GM19238 (cell line): Measurements from ENCODE around the gene LYSMD1.
A peak's percentile ranks its signal among the peaks of the same experiment; 100 is the strongest.
"Not testable (repeated sequence)": the region's sequence is repeated elsewhere in the genome, so short reads cannot be mapped to it uniquely, and the experiment has no call there.

ENCODE experiments used
- DNase-seq: peaks from one replicate; pipeline ENCODE4 v3.0.0; 2011; ENCODE audit warnings: low spot score; ENCODE audit not compliant: insufficient read length

Gene LYSMD1, protein sequence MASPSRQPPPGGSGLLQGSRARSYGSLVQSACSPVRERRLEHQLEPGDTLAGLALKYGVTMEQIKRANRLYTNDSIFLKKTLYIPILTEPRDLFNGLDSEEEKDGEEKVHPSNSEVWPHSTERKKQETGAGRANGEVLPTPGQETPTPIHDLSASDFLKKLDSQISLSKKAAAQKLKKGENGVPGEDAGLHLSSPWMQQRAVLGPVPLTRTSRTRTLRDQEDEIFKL

DNA sequence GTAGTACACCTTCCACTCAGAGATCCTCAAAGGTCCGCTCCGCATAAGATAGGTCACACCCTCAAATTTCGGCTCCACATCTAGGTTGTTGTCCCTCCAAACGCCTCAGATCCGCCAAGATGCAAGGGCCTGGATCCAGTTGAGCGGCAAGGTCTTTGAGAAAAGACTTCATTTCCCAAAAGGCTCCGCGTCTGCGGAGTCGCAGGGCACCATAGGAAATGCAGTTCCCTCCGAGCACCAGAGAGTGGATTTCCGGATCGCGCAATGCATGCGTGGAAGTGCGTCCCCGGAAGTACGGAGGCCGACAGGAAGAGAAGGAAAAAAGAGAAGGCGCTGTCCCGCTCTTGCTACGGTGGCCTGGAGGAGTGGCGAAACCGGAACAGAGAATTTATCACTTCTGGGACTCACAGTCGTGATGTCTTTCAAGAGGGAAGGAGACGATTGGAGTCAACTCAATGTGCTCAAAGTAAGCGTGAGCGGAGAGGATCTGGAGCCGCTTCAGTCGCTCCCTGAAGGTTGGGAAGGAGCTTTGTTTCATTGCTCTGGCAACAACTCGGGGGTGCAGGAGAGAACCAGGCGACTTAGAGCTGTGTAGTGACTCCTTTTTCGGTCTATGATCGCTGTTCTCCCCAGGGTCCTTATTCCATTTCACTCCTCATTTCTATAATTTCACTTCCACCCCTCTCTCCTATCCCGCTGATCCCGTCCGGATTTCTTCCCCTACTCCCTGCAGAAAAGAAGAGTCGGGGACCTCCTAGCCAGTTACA, at the start of gene LYSMD1, which contains the start of gene SCNM1:
Gene LYSMD1 (minus strand): TSS at position 165 of the 767 bp plus-strand sequence. CDS start 644 bp downstream, outside the sequence.
Gene SCNM1 (plus strand): TSS at position 407 of the 767 bp plus-strand sequence. CDS start 9 bp downstream, at position 416.
- DNase-seq: peak; percentile 91

DNA sequence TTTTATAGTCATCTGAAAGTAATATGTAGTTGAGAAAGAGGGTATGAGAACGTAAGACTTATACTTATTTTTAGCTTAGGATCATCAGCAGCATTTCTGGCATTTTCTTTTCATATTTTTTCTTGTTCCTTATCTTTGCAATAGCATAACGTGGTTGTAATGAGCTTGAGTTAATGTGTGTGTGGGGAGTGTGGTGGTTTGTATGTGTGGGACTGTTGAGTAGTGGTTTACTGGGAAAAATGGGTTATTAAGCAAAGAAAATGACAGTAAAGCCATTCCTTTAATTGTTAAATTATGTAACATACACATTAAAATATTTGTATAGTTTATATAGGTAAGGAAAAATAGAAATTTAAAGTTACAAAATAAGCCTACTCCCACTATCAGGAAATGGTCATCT, 47.9 kb upstream of the LYSMD1 start:
- no peak for DNase-seq

DNA sequence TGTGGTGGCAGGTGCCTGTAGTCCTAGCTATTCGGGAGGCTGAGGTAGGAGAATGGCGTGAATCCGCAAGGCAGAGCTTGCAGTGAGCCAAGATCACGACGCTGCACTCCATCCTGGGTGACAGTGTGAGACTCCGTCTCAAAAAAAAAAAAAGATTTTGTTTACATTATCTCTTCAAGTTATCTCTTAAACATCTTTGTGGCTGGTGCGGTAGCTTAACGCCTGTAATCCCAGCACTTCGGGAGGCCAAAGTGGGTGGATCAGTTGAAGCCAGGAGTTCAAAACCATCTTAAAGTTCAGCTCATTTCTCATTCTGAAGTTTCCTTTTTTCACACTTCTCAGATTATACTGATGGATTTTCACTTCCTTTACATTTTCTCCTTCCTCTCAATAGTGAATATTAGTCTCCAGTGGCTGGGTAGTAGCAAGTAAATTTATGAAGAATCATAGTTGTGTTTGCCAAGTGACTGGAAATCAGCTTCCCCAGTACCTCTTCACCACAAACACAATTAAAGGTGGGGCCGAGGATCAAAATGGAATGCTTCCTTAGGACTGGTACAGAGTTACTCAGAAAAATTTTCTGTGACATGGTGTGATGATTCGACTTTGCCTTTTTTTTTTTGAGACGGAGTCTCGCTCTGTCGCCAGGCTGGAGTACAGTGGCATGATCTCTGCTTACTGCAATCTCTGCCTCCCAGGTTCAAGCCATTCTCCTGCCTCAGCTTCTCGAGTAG, 46.4 kb upstream of the LYSMD1 start:
- DNase-seq: no peak

DNA sequence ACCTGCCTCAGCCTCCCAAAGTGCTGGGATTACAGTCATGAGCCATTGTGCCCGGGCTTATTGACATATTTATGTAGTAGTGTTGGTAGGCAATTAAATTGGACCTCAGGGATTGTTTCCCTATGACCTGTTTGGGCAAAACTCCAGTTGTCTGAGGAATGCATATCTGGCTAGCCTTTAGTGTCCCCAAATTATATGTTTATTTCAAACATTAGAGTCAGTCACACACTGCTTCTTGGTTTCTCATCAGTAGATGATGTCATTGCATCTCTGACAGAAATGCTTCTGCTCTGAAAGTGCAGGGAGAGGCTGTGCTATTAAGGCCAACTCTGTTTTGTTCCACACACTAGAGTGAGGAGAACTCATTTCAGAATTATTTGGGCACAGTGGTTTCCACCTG, 45.1 kb upstream of the LYSMD1 start:
- DNase-seq: no peak

DNA sequence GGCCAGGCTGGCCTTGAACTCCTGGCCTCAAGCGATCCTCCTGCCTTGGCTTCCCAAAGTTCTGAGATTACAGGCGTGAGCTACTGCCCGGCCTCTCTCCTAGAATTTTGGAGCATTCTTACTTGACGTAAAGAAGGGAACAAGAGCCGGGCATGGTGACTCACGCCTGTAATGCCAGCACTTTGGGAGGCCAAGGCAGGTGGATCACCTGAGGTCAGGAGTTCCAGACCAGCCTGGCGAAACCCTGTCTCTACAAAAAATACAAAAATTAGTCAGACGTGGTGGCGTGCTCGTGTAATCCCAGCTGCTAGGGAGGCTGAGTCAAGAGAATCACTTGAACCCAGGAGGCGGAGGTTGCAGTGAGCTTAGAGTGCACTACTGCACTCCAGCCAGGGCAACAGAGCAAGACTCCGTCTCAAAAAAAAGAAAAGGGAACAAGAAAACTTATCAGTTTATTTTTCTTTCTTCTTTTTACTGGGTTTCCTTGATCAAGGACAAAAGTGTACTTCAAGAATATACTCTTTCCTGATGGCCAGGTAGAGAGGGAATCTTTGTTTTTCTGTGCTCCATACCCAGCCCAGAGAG, 39.8 kb upstream of the LYSMD1 start:
- not testable (repeated sequence) for DNase-seq

DNA sequence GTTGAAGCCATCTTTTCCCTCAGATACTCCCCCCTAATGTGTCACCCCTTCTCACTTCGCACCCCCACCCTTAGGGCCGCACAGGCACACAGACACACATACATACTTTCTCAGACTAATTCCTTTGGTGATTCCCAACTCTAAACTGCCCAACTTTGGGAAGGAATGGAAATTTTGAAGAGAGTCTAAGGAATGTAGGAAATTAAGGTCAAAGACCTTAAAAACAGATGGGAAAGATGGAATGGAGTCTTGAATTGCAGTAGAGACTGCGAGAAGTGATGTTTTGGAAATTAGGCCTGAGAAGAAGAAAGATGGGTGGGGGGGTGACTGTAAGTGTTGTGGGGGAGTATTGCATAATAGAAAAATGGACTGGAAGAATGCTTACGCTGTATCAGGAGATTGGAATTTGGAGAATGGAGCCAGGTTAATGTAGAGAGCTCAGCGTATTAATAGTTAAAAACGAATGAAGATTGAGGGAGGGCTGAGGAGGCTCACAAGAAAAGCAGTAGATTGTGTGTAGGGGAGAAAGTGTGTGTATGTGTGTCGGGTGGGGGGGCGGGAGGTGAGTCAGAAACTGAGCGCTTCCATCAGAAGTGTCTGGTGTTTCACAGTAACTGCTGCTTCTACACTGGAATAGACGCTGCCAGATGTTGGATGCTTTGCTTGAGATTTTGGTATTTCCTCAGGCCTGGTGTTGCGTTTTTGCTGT, 34.3 kb upstream of the LYSMD1 start:
- no peak for DNase-seq

DNA sequence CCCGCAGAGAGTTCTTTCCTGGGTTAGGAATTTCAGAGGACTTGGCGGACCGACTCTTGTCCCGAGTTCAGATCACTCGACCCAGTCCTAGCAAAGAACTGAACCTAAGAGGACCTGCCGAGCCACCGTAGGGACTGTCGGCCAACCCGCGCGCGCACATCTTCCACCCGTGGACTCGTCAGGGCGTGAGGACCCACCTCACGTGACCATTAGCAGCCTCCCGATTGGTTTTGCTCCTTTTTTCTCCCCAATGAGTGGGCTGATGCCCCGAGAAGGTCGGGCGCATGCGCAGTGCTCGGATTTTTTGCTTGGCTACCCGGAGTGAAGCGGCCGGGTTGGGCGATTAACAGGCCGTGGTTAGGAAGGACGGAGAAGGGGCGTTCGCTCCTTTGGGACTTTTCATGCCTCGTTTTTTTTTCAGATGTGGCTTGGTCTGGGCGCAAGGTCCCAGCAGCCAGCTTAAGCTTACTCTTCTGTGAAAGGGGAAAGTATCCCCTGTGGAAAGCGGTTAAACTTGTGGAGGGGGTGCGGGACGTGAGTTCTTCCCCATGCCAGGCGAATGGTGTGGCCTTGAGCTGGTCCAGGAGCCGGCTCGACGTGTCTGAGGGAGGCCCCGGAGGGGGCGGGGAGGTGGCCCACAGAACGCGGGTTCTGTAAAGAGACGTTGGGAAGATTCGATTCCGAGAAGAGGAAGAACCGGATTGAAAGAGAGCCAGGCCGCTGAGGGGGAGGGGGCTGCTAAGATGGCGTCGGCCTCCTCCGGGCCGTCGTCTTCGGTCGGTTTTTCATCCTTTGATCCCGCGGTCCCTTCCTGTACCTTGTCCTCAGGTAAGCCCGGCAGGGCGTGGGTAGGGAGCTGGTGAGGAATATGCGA, 32.8 kb upstream of the LYSMD1 start, which contains the start of gene PIP5K1A:
Gene PIP5K1A (plus strand): TSS at position 299 of the 874 bp plus-strand sequence. CDS start 445 bp downstream, at position 744.
- peak; percentile 98 for DNase-seq

DNA sequence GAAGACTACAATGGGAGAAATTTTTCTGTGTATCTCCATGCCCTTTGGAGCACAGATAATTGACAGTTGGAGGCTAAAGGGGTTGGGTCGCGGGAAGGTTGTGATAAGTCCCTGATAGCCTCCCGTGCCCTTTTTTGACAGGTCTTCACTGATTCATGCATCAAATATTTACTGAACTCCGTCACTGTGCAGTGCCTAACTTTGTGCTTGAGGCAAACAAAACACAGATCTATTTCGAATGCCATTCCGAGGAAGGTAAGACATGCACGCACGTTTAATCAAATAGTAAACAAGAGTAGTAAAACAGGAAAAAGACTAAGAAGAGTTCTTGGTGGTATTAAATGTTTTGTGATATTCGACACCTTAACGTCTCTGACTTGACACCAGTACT, 32.2 kb upstream of the LYSMD1 start:
- no peak for DNase-seq

DNA sequence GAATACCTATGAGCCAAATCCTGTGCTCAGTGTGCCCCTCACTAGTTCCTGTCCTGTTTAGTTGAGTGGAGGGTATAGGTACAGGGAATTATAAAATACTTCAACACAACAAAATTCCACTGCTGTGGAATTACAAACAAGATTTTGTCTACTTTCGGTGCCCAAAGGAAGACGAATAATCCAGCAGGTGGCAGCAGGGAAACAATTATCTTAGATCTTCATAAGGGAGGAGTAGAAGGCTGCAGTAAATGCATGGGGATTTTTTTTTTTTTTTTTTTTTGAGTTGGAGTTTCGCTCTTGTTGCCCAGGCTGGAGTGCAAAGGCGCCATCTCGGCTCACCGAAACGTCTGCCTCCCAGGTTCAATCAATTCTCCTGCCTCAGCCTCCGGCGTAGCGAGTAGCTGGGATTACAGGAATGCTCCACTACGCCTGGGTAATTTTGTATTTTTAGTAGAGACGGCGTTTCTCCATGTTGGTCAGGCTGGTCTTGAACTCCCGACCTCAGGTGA, 30.6 kb upstream of the LYSMD1 start:
- no peak for DNase-seq

DNA sequence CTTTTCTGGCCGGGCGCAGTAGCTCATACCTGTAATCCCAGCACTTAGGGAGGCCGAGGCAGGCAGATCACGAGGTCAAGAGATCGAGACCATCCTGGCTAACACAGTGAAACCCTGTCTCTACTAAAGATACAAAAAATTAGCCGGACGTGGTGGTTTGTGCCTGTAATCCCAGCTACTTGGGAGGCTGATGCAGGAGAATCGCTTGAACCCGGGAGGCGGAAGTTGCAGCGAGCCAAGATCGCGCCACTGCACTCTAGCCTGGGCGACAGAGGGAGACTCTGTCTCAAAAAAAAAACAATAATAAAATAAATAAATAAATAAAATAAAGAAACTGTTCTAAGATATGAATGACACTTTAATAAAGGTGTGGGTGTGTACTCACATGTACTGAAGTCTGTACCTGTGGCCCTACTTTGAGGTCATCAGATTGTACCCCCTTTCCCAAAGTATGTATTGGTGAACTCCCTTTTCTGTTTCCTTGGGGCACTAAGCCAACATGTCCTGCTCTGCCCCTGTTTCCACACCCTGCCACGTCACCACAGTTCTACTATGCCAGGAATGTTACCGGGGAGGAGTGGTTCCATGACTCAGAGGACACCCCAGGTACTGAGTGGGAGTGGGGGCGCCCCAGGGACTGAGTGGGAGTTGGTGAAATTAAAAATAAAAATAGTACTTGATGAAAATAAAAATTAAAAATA, 29.3 kb upstream of the LYSMD1 start:
- not testable (repeated sequence) for DNase-seq

DNA sequence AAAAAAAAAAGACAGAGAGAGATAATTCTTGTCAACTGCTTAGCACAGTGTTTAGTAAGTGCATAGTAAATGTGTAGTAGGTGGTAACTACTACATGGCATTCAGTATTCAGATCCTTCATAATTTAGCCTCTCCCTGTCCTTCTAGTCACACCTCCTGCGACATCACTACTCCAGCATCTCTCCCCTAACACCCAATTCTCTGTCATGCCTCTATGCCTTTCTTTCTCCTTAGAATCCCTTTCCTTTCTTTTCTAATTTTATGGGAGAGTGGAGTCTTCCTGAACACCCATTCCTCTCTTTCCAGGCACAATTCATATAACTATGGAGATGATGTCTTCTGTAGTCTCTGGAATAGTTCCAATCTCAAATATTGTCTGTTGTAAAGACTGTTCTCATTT, 28.2 kb upstream of the LYSMD1 start:
- no peak for DNase-seq

DNA sequence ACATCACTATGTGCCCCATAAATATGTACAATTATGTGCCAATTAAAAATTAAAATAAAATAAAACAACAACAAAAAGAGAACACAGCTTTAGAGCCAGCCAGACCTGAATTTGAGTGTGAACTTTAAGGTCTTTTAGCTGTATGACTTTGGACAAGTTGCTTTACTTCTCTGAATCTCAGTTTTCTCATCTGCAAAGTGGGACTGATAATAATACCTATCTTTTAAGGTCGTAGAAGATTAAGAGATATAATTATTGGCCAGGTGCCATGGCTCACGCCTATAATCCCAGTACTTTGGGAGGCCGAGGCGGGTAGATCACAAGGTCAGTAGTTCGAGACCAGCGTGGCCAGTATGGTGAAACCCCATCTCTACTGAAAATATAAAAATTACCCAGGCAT, 27.6 kb upstream of the LYSMD1 start:
- no peak for DNase-seq

DNA sequence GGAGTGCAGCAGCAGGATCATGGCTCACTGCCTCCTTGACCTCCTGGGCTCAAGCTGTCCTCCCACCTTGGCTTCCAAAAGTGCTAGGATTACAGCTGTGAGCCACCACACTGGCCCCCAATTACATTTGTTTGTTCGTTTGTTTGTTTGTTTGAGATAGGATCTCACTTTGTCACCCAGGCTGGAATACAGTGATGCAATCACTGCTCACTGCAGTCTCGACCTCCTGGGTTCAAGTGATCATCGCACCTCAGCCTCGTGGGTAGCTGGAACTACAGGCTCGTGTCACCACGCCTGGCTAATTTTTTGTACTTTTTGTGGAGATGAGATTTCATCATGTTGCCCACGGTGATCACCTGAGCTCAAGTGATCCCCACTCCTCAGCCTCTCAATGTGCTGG, 26.3 kb upstream of the LYSMD1 start:
- DNase-seq: no peak

DNA sequence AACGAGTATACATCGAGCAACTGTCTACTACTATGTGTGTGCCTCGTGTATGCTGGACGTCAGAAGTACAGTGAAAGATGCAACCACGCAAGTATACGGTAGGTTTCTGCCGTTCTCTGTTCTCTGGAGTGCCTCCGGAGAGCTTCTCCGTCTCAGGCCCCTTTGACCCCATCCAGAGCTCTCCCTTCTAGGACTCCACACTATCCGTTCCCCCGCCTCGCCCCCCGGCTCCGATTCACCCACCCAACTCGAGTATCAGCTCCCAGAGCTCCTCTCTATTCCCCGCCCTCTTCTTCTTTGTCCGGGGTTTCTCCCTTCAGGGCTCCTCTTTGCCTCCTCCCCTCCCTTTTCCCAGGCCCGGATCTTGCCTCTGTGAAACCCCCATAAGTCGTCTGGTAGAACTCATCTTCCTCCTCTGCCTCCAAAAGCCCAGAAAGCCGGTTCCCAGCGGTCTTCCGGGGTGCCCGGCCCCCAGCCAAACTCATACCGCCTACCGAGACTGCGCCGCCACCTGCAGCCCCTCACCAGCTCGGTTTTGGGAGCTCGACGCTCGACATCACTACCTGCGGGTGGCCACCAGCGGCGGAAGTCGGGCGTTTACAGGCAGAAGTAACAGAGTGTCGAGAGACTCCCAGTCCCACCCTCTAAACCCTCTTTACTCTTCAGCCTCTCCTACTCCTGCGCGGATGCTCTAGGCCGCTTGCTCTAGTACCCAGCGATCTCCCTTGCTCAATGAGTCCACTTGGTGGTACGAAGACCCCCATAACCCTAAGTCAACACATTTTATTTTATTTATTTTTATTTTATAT, 24.1 kb upstream of the LYSMD1 start, which contains the start of gene VPS72:
Gene VPS72 (minus strand): TSS at position 561 of the 809 bp plus-strand sequence. CDS start 76 bp downstream, at position 485.
- DNase-seq: peak; percentile 90

DNA sequence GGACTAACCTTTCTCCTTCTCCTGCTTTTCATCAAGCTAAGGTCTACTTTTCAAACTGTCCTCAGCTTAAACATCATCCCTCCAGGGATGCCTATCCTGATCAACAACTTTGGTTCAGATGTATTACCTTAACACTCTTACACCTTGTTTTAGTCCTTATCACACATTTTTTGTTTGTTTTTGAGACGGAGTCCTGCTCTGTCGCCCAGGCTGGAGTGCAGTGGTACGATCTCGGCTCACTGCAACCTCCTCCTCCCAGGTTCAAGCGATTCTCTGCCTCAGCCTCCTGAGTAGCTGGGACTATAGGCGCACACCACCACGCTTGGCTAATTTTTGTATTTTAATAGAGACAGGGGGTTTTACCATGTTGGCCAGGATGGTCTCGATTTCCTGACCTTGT, 23.0 kb upstream of the LYSMD1 start:
- DNase-seq: not testable (repeated sequence)

DNA sequence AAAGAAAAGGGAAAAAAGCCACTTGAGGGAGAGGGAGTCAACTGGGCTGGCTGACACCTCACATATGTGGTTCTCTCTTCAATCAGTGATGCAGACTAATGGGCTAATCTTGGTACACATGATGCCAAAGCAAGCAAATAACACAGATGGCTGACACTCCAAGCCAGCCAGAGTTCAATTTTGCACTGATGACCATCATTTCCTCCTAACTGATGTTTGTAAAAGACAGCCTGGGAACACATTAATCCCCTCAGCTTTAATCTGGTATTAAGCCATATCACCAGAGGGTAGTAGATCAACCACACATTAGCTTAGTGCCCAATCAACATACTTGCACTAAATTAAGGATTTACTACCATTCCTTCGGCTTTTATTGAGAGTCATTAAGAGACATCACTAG, 21.5 kb upstream of the LYSMD1 start:
- DNase-seq: no peak

DNA sequence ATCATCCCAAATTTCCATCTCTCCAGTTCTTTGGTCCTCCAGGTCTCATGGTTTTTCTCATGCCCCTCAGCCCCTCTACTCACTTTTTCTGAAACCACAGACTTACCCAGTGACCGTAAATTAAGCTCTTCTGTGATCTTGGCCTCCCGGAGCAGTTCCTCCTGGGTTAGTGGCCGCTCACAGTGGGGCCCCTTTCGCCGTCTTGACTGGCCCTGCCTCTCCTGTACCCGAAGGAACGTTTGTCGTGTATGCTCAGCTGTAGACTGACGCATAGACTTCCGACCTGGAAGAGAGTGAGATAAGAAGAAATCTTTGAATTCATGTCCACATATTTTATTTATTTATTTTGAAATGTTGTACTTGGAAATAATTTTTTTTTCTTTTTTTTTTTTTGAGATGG, 18.5 kb upstream of the LYSMD1 start:
- no peak for DNase-seq

DNA sequence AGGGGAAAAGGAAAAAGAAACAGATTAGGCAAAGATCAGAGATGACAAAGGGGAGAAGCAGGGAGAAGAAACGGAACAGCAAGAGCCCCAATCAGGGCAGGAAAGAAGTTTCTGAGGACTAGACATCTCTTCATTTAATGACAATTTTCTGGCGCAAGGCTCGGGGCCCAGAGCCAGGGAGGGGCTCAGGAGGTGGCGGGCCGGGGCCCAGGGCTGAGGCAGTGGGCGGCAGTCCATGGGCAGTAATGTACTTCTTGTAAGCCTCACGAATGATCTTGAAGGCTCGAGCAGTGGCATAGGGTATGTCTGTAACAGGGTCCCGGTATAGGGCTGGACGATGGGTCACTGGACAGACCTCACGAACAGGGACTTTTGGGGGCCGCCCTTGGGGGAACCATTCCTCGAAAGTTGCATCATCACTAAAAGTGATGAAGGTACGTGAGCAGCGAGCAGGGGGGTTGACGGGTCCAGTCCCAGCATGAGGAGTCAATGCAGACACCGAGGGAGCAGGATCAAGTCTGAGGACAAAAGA, 10.9 kb upstream of the LYSMD1 start:
- no peak for DNase-seq
